ENCODE data around the gene CAPN7.

DNA sequence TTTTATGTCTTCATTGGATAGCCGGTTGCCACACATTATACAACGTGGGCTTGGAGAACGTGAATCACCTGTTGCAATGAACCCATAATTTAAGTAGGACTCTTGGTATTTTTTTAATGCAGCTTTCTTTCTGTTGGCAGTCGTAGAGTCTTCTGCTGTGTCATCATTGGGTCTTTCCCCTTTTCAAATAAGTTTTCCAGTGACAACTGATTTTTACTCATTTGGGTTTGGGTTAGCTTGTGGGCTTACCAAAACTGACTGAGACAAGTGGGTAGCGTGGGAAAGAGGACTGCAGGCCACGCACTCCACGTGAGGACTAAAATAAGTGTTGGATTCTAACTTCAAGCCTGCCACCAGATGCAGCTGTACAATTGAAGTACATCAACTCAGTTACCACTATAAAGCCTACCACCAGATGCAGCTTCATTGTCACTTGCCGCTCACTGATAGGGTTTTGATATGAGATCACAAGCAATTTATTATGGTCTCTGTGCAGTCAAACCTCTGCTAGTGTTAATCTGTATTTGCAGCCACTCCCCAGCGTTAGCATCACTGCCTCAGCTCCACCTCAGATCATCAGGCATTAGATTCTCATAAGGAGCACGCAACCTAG, 6.4 kb upstream of the CAPN7 start:
- TF ChIP-seq, protein P1, sequence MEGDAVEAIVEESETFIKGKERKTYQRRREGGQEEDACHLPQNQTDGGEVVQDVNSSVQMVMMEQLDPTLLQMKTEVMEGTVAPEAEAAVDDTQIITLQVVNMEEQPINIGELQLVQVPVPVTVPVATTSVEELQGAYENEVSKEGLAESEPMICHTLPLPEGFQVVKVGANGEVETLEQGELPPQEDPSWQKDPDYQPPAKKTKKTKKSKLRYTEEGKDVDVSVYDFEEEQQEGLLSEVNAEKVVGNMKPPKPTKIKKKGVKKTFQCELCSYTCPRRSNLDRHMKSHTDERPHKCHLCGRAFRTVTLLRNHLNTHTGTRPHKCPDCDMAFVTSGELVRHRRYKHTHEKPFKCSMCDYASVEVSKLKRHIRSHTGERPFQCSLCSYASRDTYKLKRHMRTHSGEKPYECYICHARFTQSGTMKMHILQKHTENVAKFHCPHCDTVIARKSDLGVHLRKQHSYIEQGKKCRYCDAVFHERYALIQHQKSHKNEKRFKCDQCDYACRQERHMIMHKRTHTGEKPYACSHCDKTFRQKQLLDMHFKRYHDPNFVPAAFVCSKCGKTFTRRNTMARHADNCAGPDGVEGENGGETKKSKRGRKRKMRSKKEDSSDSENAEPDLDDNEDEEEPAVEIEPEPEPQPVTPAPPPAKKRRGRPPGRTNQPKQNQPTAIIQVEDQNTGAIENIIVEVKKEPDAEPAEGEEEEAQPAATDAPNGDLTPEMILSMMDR (conservative IDR thresholded peaks at IDR 0.05 in 1 of 2, IDR thresholded peaks at IDR 0.05 in 1 of 2; ENCODE audit: low read depth in 1 of 2, low read length in 2 of 2) = no peak
- TF ChIP-seq EZH2 (IDR thresholded peaks at IDR 0.05; ENCODE audit: low read length, missing control alignments) = no peak

Measured in fibroblast of lung (primary cell).